ENCODE measurements around the gene MED16.
A peak's percentile ranks its signal among the peaks of the same experiment; 100 is the strongest.
"Not testable (repeated sequence)": the region's sequence is repeated elsewhere in the genome, so short reads cannot be mapped to it uniquely, and the experiment has no call there.

MED16 gene

GRCh38 chr19:854549-854948, 38.4 kb downstream of the MED16 start:
- no peak for DNase-seq (ENCODE audit: low read depth)

GRCh38 chr19:853614-854220, 39.3 kb downstream of the MED16 start:
- DNase-seq (ENCODE audit: low read depth) = not testable (repeated sequence)

DNA sequence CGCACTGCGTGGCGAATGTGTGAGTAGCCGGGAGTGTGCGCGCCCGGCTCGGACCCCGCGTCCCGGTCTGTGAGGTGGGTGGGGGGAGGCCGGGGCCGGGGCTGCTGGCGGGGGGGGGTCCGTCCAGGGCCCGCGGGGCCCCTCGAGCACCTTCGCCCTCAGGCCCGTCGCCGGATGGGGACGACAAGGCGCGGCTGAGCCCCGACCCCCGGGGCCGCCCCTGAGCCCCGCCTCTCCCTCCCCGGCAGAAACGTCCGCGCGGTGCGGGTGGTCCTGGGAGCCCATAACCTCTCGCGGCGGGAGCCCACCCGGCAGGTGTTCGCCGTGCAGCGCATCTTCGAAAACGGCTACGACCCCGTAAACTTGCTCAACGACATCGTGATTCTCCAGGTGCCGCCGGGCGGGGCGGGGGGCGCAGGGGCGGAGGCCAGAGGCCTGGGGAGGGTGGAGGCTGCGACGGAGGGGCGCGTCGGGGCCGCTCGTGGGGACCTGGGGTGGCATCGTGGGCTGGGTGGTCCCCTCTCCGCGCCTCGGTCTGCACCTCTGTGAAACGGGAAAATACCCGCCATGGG, 39.9 kb downstream of the MED16 start:
- DNase-seq (ENCODE audit: low read depth) = no peak

DNA sequence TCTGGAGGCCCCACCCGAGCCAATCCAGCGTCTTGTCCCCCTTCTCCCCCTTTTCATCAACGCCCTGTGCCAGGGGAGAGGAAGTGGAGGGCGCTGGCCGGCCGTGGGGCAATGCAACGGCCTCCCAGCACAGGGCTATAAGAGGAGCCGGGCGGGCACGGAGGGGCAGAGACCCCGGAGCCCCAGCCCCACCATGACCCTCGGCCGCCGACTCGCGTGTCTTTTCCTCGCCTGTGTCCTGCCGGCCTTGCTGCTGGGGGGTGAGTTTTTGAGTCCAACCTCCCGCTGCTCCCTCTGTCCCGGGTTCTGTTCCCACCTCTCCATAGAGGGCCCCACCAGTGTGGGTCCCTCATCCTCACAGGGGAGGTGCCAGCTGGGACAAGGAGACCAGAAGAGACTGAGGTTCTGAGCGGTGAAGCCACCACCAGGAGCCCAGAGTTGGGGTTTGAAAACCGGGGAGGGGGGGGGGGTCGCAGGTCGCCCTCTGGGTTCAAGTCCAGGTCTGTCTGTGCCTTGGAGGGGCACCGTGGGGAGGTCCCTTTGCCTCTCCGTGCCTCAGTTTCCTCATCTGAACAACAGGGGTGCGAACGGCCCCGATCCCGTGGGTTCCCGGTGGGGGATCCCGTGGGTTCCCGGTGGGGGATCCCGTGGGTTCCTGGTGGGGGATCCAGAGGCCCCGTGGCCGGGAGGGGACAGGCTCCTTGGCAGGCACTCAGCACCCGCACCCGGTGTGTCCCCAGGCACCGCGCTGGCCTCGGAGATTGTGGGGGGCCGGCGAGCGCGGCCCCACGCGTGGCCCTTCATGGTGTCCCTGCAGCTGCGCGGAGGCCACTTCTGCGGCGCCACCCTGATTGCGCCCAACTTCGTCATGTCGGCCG, 40.6 kb downstream of the MED16 start, which contains the start of gene ELANE:
Gene ELANE (plus strand): TSS at position 168 of the 878 bp plus-strand sequence. CDS start 26 bp downstream, at position 194.
- DNase-seq (ENCODE audit: low read depth) = no peak

DNA sequence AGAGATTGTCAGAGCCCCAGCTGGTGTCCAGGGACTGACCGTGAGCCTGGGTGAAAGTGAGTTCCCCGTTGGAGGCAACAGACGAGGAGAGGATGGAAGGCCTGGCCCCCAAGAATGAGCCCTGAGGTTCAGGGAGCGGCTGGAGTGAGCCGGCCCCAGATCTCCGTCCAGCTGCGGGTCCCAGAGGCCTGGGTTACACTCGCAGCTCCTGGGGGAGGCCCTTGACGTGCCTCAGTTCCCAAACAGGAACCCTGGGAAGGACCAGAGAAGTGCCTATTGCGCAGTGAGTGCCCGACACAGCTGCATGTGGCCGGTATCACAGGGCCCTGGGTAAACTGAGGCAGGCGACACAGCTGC, 42.0 kb downstream of the MED16 start:
- no peak for DNase-seq (ENCODE audit: low read depth)

GRCh38 chr19:850221-850978, 42.6 kb downstream of the MED16 start:
- DNase-seq (ENCODE audit: low read depth) = peak; percentile 94

DNA sequence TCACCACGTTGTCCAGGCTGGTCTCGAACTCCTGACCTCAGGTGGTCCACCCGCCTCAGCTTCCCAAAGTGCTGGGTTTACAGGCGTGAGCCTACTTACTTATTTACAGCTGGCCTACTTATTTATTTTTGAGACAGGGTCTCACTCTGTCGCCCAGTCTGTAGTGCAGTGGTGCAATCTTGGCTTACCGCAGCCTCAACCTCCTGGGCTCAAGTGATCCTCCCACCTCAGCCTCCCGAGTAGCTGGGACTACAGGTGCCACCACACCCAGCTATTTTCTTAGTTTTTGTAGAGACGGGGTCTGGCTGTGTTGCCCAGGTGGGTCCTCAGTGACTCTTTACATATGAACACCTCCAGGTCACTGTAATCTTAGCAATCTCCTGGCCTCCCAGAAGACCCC, 43.8 kb downstream of the MED16 start:
- not testable (repeated sequence) for DNase-seq (ENCODE audit: low read depth)

- DNase-seq (ENCODE audit: low read depth) = no peak
These were observed 44.5 kb downstream of the MED16 start for GRCh38 chr19:848386-848921.

DNA sequence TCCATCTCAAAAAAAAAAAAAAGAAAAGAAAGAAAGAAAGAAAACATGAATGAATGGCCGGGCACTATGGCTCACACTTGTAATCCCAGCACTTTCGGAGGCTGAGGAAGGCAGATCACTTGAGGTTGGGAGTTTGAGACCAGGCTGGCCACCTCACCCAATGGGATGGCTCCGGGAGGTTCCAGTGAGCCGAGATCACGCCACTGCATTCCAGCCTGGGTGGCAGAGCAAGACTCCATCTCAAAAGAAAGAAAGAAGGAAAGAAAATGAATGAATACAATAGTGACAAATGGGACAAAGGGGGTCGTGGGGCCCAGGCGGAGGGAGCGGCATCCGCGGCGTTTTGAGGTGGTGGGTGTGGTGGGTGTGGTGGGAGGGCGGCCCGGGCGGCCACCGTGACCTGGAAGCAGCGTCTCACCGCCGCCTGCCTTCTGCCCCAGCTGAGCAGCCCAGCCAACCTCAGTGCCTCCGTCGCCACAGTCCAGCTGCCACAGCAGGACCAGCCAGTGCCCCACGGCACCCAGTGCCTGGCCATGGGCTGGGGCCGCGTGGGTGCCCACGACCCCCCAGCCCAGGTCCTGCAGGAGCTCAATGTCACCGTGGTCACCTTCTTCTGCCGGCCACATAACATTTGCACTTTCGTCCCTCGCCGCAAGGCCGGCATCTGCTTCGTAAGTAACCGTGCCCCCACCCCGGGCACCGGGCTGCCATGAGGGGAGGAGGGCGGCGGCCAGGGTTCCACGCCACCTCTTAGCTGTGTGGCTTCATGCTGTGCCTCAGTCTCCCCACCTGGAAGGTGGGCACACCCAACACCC, 47.1 kb downstream of the MED16 start:
- DNase-seq (ENCODE audit: low read depth) = no peak

DNA sequence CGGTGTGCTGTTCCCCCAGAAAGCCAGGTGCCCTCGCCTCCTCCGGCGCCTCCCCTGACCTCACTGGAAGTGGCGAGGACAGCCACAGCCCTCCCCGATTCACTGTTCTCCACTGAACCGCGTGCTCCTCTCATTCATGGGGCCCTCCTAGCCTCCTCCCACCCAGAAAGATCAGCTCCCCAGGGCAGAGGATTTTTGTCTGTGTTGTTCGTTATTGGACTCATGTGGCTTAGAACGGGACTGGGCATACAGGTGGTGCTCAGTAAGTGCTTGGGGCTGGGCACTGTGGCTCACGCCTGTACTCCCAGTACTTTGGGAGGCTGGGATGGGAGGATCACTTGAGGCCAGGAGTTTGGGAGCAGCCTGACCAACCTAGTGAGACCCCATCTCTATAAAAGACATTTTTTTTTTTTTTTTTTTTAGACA, 48.4 kb downstream of the MED16 start:
- DNase-seq (ENCODE audit: low read depth) = no peak

DNA sequence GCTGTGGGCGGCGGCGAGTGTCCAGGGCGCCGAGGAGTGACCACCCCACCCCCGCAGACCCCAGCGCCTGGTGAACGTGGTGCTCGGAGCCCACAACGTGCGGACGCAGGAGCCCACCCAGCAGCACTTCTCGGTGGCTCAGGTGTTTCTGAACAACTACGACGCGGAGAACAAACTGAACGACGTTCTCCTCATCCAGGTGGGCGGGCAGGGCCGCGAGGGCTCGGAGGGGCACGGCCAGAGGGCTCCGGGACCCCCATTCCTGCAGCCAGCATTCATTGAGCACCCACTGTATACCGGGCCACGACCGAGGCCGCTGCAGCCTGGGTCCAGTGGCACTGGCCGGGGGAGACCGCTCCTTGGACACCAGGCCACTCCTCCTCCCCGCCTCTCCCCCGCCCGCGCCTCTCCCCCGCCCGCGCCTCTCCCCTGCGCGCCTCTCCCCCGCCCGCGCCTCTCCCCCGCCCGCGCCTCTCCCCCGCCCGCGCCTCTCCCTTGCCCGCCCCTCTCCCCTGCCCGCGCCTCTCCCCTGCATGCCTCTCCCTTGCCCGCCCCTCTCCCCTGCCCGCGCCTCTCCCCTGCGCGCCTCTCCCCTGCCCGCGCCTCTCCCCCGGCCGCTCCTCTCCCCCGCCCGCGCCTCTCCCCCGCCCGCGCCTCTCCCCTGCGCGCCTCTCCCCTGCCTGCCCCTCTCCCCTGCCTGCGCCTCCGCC, 49.0 kb downstream of the MED16 start:
- DNase-seq (ENCODE audit: low read depth) = no peak

- DNase-seq (ENCODE audit: low read depth) = no peak
These were observed 49.7 kb downstream of the MED16 start for GRCh38 chr19:843180-843835.

GRCh38 chr19:842802-843179, 50.2 kb downstream of the MED16 start:
- not testable (repeated sequence) for DNase-seq (ENCODE audit: low read depth)

- DNase-seq (ENCODE audit: low read depth) = no peak
These were observed 52.3 kb downstream of the MED16 start, which contains the start of gene PRTN3 for GRCh38 chr19:840519-841206. Gene PRTN3, plus strand, starts transcription at chr19:840999. Its CDS starts 10 bp downstream, at chr19:841009.

DNA sequence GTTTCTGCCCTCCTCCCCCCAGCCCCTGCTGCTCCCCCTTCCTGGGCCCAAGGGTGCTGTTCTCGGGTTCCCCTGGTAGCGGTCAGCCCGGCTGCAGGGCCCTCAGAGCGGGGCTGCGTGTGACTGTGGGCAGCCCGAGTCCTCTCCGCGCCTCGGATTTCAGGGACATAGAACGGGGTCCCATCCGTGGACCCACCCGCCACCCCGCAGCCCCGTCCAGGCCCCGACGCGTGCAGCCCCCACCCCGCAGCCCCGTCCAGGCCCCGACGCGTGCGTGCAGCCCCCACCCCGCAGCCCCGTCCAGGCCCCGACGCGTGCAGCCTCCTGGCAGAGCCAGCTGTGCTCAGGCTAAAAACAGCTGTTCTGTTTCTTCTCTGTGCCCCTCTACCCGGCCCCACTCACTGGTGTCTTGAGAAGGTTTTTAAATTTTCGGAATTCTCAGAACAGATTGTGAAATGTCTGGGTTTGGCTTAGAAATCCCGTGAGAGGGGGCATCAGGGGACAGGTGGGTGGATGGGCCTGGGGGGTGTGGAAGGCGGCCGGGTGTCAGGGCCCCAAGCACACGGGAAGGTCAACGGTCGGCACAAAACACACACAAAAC, 57.7 kb downstream of the MED16 start:
- DNase-seq (ENCODE audit: low read depth) = no peak

- no peak for DNase-seq (ENCODE audit: low read depth)
These were observed 58.8 kb downstream of the MED16 start for GRCh38 chr19:834216-834615.

DNA sequence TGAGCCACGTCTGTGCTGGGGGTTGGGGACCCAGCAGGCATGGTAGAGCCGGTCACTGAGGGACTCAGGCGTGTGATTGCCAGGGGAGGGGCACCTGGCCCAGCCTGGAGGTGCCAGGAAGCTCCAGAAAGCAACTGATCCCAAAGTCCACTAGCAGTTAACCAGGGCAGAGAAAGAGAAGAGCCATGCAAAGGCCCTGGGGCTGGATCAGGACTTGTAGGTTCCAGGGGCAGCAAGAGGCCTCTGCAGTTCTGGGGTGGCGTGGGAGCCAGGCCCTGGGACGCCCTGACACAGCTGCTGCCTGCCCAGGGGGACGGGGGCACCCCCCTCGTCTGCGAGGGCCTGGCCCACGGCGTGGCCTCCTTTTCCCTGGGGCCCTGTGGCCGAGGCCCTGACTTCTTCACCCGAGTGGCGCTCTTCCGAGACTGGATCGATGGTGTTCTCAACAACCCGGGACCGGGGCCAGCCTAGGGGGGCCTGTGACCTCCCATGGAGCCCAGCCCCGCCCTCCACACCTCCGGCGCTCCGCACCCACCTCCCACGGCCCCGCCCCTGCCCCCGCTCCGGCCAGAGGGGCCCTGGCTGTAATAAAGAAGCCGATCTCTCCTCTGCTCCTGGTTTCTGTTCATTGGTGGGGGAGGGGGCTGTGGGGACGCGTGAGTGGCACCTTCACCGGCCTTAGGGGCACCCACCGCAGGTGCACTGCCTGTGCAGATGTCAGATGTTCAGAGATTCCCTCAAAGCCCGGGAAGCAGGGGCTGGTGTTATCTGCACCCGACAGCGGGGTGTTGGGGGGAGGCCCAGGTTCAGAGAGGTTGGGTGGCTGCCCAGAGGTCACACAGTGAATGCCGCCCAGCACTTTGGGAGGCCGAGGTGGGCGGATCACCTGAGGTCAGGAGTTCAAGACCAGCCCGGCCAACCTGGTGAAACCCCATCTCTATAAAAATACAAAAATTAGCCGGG, 61.3 kb downstream of the MED16 start:
- no peak for DNase-seq (ENCODE audit: low read depth)

Measured in fibroblast of the conjunctiva (primary cell).